Stimulated activated CD4-positive, alpha-beta T cell treated with anti-CD3 and anti-CD28 coated beads, TNF-alpha, amount 100 ng/mL, for 24 hours (primary cell): ENCODE measurements around the gene NAV2.
"Not testable (repeated sequence)": the region's sequence is repeated elsewhere in the genome, so short reads cannot be mapped to it uniquely, and the experiment has no call there.

Source experiments
- DNase-seq, 3 experiments: peaks; one replicate each; pipeline ENCODE4 v3.0.0-alpha.2; 2020; ENCODE audit warnings: low read depth in 3 of 3

NAV2 gene

DNA sequence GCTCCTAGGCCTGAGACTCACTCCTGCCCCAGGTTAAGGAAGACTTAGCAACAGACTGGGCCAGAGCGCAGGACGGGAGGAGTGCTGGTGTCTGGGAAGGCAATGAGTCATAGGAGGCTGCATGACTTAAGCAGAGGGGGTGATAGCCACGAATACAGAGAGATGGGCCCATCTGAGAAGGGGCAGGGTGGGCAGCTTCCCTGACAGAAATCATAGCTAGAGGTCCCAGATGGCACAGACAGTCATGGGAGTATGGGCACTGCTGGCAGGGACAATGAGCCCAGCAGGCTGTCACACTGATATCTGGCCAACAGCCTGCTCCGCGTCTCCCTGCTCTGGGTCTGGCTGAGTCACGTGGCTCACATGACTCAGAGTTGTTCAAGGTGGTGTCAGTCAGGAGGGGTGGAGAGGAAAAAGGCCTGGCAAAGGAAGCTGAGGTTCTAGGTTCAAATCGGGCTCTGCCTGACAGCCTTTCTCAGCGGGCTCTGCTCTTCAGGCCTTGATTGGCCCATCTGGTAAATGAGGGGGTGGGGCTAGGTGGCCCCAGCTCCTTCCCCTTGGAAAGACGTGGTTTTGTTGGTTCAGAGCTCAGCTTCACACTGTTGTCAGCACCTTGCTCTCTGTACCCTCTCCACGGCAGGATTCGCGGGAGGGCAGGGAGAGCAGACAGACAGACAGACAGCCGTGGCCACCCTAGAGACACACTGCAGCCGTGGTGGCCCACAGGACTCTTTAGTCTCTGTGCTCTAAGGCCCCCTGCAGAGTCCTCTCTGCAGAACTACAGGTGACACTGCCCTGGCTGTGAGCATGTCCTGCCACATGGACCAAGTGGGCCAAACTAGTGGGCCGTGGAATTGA lies 399.9 kb downstream of the NAV2 start:
- peak in 1 of 3 experiments; percentile 4 for DNase-seq

DNA sequence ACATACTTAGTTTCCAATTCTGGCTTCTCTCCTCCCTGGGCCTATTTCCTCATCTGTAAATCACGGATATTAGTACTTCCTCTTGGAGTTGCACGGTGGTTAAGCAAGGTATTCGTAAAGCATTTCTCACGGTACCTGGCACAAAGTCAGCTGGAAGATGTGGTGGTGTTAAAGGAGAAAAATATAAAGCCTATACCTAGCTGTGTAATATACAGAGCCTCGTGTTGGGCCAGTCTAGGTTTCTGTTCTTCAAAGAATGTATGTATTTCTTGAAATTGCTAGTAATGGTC lies 400.5 kb downstream of the NAV2 start:
- DNase-seq = no peak

DNA sequence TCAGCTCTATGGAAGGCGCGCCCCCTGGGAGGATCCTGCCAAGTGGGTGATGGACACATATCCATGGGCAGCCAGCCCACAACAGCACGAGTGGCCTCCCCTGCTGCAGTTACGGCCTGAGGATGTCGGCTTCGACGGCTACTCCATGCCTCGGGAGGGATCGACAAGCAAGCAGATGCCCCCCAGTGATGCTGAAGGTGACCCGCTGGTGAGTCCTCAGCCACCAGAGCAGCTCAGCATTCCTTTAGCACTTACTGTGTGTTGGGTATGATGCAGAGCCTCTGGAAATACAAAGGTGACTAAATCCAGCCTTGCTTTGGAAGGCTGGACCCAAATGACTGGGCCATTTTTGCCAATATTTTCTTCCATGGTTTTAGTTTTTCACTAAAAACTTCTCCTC lies 402.0 kb downstream of the NAV2 start:
- no peak for DNase-seq

DNA sequence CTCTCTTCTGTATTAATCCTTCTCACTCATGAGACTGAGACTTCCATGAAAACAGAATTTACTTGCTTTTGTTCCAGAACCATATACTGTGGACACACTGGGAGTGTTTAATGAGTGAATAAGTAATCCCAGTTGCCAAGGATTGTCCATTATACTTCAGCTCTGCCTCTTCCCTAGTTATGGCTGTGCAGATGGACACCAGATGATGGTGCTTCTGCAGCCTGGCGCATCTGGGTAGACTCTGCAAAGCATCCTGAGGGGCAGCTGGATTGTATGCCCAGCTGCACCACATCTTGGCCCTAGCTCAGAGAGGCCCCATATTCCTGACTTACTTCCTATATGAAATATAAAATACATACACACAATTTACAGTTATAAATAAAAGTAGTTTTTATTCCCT lies 404.2 kb downstream of the NAV2 start:
- no peak for DNase-seq

DNA sequence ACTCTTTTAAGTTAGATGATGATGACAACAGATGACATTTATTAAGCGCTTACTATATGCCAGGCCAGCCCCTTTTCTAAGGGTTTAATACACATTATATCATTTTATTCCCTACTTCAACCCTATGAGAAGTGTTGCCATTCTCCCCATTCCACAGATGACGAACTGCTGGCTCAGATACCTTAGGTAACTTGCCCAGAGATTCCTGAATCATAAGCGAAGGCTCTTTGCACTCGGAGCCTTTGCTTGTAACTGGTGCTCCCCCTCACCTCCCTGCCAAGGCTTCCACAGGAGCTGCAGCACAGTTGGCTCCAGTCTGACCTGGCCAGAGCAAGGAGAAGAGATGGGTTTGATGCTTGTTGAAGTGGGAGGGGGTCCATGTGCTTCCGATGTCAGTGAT lies 404.7 kb downstream of the NAV2 start:
- DNase-seq = no peak

DNA sequence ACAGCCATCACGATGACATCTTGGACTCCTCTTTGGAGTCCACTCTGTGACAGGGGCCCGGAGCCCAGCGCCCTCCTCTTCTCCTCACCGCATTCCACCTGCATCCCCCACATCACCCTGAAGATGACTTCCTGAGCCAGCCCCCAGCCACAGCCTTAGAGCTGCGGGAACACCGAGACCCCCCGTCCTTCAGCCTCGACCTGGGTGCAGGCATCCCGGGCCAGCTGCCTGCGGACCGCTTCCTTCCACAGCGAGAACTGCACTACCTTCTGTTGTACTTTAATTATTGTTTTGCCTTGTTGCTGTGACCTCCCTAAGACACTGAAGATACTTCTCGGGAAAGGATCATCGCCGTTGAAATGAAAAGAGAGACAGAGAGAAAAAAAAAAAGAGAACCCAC lies 405.6 kb downstream of the NAV2 start:
- DNase-seq = no peak

DNA sequence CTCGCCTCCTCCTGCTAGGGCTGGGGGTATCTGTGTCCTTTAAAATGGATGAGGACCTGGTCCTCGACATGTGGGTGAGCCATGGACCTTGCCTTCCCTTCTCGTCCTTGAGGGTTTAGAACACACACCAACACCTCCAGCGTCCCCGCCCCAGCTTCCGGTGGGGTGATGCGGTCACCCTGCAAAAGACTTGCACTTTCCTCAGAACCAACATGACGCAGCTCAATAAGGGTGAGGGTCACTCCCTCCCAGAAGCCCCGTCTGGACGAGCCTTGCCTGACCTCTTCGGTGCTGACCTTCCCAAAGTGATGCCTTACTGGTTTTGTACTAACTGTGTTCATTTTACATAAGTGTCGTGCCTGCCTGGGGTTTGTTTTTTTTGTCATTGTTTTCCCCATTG lies 406.7 kb downstream of the NAV2 start:
- DNase-seq = no peak

DNA sequence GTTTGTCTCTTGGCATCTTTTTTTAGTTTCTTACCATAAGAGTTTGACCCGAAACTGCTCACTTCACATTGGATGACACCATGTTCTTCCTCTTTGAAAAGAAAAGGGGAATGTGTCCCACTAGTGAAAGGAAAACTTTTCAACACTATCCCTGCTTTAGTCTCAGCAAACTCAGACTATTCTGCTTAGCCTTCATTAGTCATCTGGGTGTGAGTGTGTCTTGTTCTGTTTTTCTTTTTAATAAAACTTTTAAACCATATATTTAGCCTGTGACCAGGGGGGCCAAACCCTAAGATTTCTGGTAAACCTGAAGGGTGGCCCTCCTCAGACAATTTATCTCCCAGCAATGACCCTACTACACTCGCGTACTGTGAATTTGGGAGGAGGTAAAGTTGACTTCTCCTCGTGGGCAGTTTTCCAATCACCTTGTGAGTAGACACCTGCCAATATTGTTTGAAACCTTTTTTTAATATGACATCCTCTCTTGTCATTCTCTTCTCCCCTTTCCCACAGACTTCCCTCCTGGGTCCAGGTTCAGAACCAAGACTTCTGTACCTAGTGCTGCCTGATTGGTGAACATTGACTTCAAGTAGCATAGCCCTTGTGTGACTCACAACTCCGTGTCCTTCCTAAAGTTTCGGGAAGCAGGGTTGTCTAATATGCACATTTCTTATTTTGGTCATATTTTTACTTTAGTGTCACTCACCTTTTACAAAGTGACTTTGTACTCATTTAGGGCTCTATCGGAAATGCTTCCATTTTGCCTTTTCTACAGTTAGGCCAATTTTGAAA lies 407.7 kb downstream of the NAV2 start:
- DNase-seq = no peak

DNA sequence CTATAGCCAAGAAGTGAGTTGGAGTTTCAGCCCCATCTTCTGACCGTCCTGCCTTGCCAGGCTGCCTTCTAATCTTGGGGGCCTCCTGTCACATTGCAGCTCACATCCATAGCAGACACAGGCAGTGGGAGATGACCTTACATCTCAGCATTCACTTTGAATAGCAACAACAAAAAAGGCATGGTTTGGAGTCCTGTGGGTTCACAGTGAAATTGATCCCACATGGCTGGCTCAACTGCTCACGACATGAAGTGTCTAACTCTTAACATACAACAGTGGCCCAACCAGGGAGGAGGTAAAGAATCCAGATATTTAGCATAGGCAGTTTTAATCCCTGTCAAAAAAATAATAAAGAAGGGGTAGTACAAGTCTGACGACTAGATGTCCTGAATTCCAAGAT lies 409.5 kb downstream of the NAV2 start:
- no peak for DNase-seq

DNA sequence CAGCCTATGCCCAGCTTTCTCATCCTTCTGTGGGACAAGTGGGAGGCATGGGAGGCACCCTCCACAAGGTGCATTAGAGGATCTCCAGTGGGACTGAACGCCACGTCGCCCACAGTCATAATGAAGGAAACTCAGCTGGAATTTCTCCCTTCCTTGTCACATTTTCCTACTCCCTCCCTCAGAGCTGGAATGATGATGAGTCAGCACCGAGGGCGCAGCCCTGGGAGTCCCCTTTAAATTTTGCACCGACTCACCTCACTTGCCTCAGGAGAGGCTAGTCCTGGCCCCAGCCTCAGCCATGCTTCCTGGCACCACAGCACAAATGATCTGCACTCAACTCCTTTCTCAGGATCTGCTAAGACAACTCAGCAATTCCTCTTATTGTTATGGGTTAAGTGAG lies 413.3 kb downstream of the NAV2 start:
- no peak for DNase-seq

DNA sequence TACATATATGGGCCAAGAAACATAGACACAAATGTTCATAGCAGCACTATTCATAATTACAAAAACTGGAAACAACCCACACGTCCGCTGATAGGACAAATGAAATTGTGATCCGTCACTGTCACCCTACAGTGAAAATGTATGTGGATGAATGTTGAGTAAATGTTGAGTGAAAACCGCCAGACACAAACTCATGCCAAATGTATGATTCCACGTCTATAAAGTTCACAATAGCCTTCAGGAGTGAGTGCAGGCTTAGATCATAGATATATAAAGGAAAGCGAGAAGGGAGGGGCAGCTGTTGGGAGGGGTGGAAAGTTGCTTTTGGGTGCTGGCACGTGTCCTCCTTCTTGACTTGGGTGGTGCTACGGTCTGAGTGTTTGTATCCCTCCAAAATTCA lies 414.1 kb downstream of the NAV2 start:
- no peak for DNase-seq

DNA sequence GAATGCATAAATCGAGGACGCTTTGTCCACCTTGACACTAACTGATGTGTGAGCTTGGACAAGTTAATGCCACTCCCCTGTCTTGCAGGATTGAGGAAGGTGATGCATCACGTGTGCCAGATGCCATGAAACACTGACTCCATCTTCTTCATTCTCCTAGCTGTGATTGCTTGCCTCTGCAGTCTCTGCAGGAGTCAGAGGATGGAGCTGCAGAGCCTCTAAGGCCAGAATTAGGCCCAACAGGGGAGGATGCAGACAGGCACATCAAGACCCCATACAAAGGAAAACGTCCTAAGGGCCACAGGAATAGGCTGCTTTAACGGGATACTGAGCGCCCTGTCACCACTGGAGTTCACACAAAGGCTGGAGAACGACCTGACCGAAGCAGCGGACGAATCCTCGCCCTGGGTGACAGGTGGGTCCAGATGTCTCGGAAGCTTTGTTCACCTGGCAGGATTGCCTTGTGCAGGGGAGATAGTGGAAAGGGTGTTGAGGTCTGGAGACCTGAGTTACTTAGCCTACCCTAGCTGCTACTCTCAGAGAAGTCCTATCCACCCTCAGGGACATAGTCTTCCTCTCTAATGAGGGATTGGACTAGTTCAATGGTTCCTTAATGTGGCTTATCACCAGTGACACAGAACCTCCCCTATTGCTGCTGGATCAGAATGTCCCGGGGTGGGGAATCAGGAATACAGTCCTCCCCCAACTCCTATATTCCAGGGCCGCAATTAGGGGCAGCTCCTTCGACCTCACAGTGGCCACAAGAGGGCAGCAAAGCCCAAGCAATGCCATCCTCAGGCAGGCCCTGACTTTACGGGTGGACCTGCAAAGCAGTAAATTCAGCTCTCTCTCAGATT lies 415.3 kb downstream of the NAV2 start:
- peak; percentile 62 to 69 (median 63) for DNase-seq

DNA sequence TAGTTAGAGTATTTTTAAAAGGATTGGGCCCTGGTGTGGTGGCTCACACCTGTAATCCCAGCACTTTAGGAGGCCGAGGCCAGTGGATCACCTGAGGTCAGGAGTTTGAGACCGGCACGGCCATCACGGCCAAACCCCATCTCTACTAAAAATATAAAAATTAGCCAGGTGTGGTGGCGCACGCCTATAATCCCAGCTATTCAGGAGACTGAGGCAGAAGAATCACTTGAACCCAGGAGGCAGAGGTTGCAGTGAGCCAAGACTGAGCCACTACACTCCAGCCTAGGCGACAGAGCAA lies 415.8 kb downstream of the NAV2 start:
- DNase-seq = not testable (repeated sequence)

DNA sequence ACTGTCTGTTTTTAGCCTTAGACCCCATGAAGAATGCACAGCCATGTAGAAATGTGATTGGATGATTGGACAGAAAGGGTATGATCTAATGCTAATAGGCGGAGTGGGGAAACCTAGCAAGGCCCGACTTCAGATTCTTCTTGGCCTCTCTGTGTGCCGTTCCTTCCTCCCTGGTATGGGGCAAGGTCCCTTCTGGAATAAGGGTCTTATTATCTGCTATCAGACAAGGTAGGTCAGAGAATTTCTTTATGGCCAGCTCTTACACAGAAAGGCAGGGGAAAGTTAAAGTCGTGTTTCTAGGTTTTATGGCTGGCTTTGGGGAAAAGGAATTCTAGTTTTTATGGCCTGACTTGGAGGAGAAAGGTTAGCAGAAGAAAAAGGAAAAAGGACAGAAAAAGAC lies 417.0 kb downstream of the NAV2 start:
- DNase-seq = no peak

DNA sequence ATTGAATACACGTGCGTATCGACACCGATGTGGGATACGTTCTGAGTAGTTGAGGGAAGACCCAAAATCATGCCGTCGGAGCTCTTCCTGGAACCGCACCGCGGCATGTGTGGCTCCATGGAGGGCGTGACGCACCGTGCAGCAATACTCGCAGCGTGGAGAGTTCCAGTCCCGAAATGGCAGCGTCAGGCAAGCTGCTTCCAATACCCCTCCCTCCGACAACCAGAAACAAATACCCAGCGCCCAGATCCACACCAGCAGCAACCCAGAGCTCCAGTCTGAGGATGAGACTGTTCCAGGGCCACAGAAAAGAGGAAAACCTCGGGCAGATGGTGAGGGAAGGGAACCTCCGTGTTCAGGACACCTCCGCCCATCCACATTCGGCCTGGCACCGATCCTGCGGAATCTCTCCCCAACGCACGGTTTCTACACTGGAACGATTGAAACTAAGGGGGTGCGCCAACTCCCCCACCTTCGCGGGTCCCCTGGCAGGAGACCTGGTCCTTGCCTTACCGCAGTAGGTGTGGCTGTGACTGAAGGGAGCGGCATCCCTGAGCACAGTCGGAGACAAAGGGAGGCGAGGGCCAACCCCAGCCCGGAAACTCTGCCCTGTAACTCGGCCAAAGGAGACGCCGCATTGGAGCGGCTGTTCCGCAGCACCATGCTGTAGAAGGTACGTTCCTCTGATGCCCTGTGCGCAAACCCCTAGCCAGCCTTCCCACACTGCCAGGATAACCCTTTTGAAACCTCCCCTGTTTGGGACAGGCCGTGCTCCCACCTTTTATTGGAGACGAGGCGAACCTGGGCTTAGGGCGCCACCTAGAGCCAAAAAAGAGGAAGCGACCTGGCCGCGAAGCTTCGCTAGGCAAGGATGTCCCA lies 419.4 kb downstream of the NAV2 start:
- DNase-seq = peak in 1 of 3 experiments; percentile 42

DNA sequence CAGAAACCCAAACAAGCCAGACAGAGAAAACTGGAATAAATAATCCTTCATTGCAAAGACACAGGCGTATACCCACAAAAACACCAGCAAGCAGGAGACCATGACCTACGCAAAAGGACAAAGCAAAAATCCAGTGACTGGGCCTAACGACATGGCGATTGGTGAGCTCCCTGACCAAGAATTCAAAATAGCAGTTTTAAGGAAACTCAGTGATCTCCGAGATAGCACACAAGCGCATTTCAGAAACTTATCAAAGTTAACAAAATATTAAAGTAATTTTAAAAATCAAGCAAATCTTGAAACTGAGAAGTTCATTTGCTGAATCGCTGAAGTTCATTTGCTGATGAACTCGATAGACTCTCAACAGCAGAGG lies 420.0 kb downstream of the NAV2 start:
- DNase-seq = no peak

DNA sequence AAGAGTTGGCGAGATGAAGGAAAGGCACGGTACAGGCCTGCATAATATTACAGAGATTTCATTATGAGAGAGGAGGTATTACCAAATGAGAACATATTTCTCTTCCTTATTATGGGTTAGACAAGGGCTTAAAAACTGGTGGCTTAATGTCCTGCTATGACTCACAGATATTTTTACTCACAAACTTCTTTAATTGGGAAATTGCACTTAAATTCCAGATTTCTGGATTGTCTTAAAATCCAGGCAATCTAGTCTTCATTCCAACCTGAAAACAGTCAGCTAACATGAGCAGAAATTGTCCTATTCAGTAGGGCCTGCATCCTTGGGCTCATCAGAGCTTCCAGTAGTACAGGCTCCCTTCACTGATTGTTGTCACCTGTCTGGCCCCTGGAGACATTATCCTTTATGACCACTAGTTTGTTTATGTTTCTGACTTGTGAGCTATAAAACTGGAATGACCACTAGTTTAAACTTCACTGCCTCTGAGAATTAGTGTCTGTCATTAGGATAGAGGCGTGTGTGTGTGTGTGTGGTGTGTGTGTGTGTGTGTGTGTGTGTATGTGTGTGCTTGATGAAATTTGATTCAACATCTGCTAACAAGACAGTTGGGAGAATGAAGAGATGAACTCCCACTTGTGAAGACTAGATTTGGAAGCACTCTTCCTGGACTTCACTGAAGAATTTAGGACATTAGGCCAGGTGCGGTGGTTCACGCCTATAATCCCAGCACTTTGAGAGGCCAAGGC lies 422.5 kb downstream of the NAV2 start:
- DNase-seq = no peak

DNA sequence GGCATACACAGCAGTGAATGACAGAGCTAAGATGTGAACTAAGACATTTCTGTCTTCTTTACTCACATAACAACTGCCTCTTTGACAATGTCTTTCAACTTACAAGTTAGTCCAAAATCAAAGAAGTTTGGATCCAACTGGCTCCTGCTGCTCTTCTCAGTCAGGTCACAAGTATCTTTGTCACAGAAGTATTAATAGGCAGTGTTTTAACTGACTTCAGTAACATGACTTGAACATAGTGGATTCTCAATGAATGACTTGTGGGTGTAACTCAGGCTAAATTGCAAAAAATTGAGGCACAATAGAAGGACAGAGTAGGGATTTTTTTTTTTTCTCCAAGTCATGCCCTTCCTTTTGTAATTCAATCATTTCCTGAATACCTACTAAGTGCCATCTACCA lies 425.0 kb downstream of the NAV2 start:
- DNase-seq = no peak

DNA sequence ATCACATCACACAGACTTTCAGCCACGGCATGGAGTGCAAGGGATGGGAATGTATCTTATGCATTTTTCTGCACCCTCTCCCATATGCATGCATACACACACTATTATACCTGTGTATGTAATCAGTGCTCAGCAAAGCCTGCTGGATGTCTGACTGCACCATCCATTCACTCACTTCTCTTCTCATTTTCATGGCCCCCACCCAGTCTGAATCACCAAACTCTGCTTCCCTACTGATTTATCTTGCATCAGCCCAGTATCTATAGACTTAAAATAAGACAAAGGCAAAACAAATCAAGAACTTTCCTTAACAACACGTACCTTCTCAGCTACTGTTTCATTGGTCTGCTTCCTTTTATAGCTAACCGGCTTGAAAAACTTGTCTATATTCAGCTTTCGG lies 426.1 kb downstream of the NAV2 start:
- no peak for DNase-seq

DNA sequence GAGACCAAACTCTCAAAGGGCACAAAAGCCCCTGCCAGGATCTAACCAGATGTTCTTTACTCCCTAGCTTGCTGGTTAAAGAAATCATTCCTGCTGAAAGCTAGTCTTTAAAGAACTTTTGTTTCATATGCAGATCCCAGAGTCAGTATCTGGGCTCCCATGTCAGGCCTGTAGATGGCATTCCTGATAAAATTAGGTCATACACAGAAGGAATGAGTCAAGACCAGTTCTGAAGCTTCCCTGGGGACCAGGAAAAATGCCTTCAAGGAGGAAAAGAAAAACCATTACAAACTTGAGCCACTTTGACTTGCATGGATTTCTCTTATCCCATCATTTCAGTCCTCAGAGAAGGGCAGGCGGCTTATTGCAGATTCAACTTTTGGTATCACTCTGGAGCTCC lies 441.7 kb downstream of the NAV2 start:
- no peak for DNase-seq

DNA sequence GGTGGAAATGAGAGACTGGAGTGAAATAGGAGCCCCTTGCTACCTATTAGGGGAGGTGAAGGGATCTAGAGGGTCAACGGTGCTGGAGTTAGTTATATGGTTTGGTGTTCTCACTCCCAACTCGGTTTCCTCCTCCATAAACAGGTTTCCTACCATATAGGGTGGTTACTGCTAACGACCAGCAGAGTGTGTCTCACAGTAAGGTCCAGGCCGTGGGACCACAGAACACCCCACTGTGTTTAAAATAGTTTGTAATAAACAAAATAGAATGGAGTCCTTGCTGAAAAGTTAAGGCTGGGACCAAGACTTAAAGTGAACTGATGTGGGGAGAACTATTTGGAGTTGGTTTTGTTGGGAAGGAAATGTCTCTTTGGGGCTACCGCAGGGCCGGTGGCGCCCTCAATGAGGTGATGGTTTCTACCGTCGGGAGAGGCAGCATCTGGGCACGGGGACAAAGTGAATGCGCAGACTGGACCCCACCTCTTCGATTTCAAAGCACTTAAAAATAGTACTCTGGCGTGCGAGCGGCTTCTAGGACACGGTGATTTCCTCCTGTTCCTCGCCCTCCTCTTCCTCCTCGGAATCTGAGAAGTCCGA lies 443.1 kb downstream of the NAV2 start:
- DNase-seq = no peak
